MM.1S (cell line): ENCODE measurements around the gene MYO16.
A peak's percentile ranks its signal among the peaks of the same experiment; 100 is the strongest.

Experiments
- DNase-seq: peaks from one replicate; pipeline ENCODE4 v3.0.0-alpha.2; 2015
- H2AFZ ChIP-seq: fragments of 300-600 bp; sonication (generic); 2 replicates; pipeline ENCODE4 v1.6.0; 2016; ENCODE audit warnings: antibody characterized with exemption, low read length
- H3F3A ChIP-seq: fragments of 300-600 bp; sonication (generic); 2 replicates; pipeline ENCODE4 v1.6.1; 2016; ENCODE audit warnings: mild to moderate bottlenecking, antibody characterized with exemption, low read length, moderate library complexity, mixed read lengths; ENCODE audit not compliant: insufficient read depth
- H3K27ac ChIP-seq: fragments of 300-600 bp; sonication (generic); 2 replicates; pipeline ENCODE4 v1.5.1; 2016; ENCODE audit warnings: mild to moderate bottlenecking, low read length
- H3K27me3 ChIP-seq: fragments of 300-600 bp; sonication (generic); replicated peaks from 2 replicates; pipeline ENCODE4 v1.6.0; 2016; ENCODE audit warnings: low read length; ENCODE audit not compliant: insufficient read depth
- H3K36me3 ChIP-seq: fragments of 300-600 bp; sonication (generic); replicated peaks from 2 replicates; pipeline ENCODE4 v1.6.1; 2016; ENCODE audit warnings: mild to moderate bottlenecking, low read length, mixed read lengths; ENCODE audit not compliant: insufficient read depth
- H3K4me1 ChIP-seq: fragments of 300-600 bp; sonication (generic); 2 replicates; pipeline ENCODE4 v1.6.1; 2016; ENCODE audit warnings: low read length, mixed read lengths
- H3K4me2 ChIP-seq: fragments of 300-600 bp; sonication (generic); 2 replicates; pipeline ENCODE4 v1.6.0; 2016; ENCODE audit warnings: low read depth, low read length
- H3K4me3 ChIP-seq: fragments of 300-600 bp; sonication (generic); 2 replicates; pipeline ENCODE4 v1.5.1; 2016; ENCODE audit warnings: low read length, mixed read lengths
- H3K79me2 ChIP-seq: fragments of 300-600 bp; sonication (generic); 2 replicates; pipeline ENCODE4 v1.6.1; 2016; ENCODE audit warnings: mixed run types, low read length, mixed read lengths
- H3K9ac ChIP-seq: fragments of 300-600 bp; sonication (generic); 2 replicates; pipeline ENCODE4 v1.6.1; 2016; ENCODE audit warnings: low read length, mixed read lengths
- H3K9me2 ChIP-seq: fragments of 300-600 bp; sonication (generic); replicated peaks from 2 replicates; pipeline ENCODE4 v1.6.1; 2016; ENCODE audit warnings: mild to moderate bottlenecking, low read length, mixed read lengths; ENCODE audit not compliant: insufficient read depth
- H3K9me3 ChIP-seq: fragments of 300-600 bp; sonication (generic); replicated peaks from 2 replicates; pipeline ENCODE4 v1.6.1; 2016; ENCODE audit warnings: mild to moderate bottlenecking, low read length, mixed read lengths; ENCODE audit not compliant: insufficient read depth
- H4K20me1 ChIP-seq: fragments of 300-600 bp; sonication (generic); 2 replicates; pipeline ENCODE4 v1.6.1; 2016; ENCODE audit warnings: mild to moderate bottlenecking, low read length, moderate library complexity, mixed read lengths; ENCODE audit not compliant: insufficient read depth
- EZH2 ChIP-seq: fragments of 300-600 bp; sonication (generic); optimal IDR thresholded peaks from 2 replicates; pipeline ENCODE3; 2017; ENCODE audit warnings: low read depth, mild to moderate bottlenecking, antibody characterized with exemption, low read length, mixed read lengths
- EZH2phosphoT487 ChIP-seq: fragments of 300-600 bp; sonication (generic); IDR thresholded peaks from 2 replicates; pipeline ENCODE4 v1.6.1; 2018; ENCODE audit warnings: antibody characterized with exemption, low read length
- TF ChIP-seq, protein P1 (sequence below): fragments of 300-600 bp; sonication (generic); IDR thresholded peaks from 2 replicates; pipeline ENCODE4 v1.5.1; 2016; ENCODE audit warnings: antibody characterized with exemption, low read length, mixed read lengths

Gene MYO16

DNA sequence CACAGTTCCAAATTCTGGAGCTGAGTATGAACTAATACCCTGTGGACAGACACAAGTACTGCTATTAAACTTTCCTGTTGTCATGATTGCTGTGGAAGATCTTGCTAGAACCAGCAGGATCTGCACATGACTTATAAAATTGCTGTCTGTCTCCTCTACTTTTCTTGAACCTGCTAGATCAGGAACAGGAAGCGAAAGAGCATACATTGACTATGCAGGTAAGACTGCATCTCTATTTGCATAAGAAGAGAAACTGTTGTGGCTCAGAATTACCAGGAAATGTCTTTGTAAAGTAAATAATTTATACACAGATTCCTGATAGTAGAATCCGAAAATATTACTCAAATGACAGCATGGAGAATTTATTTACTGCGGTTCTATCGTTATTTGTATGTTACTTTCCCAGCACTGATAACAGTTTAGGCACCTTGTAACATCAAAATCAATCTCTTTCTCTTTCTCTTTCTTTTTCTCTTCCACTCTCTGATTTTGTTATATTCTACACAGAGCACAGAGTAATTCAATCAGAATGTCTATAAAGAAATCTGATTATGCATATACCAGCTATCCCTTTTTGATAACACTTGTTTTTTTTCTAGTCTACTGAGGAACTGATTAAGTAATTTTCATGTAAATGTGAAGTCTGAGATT lies 226.5 kb downstream of the MYO16 start:
- H3K4me3 ChIP-seq, result peak overlapping the region; percentile 60
- H2AFZ ChIP-seq, result peak overlapping the region; percentile 90
- no peaks in the 10 kb centered on the region for H3K36me3 ChIP-seq
- H4K20me1 ChIP-seq, result no peaks in the 10 kb centered on the region
- H3K79me2 ChIP-seq, result no peaks in the 10 kb centered on the region
- H3F3A ChIP-seq, result no peaks in the 10 kb centered on the region
- TF ChIP-seq EZH2, result no peak
- TF ChIP-seq, protein P1, sequence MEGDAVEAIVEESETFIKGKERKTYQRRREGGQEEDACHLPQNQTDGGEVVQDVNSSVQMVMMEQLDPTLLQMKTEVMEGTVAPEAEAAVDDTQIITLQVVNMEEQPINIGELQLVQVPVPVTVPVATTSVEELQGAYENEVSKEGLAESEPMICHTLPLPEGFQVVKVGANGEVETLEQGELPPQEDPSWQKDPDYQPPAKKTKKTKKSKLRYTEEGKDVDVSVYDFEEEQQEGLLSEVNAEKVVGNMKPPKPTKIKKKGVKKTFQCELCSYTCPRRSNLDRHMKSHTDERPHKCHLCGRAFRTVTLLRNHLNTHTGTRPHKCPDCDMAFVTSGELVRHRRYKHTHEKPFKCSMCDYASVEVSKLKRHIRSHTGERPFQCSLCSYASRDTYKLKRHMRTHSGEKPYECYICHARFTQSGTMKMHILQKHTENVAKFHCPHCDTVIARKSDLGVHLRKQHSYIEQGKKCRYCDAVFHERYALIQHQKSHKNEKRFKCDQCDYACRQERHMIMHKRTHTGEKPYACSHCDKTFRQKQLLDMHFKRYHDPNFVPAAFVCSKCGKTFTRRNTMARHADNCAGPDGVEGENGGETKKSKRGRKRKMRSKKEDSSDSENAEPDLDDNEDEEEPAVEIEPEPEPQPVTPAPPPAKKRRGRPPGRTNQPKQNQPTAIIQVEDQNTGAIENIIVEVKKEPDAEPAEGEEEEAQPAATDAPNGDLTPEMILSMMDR, result no peak
- TF ChIP-seq EZH2phosphoT487, result no peak
- no peaks in the 10 kb centered on the region for H3K27me3 ChIP-seq
- H3K9ac ChIP-seq, result peak overlapping the region; percentile 20; the same call in 1 of the 2 replicates
- DNase-seq, result peak; percentile 76
- H3K27ac ChIP-seq, result peak overlapping the region; percentile 28; the same call in 1 of the 2 replicates
- H3K4me1 ChIP-seq, result peaks cover 15% of the 10 kb centered on the region; the same call in 1 of the 2 replicates
- no peaks in the 10 kb centered on the region for H3K9me3 ChIP-seq
- no peaks in the 10 kb centered on the region for H3K9me2 ChIP-seq
- peak overlapping the region; percentile 79 for H3K4me2 ChIP-seq

DNA sequence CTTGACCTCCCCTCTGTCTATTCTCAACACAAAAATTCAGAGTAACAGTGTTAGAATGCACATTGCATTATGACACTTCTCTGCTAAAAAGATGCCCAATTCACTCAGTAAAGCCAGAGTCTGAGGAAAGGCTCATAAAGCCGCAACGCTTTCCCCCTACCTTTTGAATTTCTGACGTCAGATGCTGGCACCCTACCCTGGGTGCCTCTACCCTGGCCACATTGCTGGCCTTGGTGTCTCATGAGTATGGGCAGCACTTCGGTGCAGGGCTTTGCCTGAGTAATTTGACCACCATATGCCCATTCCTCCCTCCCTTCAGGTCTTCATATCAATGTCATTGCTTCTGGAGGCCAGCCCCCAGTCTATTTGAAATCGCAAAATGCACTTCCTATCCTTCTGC lies 229.3 kb downstream of the MYO16 start:
- DNase-seq, result no peak
- Histone ChIP-seq H3K9me2 (no peaks in the 10 kb centered on the region), H3K27ac (no peak overlapping the region), H2AFZ (no peak overlapping the region), H3K27me3 (no peaks in the 10 kb centered on the region), H4K20me1 (no peaks in the 10 kb centered on the region), H3K36me3 (no peaks in the 10 kb centered on the region), H3K9me3 (no peaks in the 10 kb centered on the region), H3K4me1 (peaks cover 15% of the 10 kb centered on the region; the same call in 1 of the 2 replicates), H3K9ac (no peak overlapping the region), H3K4me2 (no peak overlapping the region), H3F3A (no peaks in the 10 kb centered on the region), H3K79me2 (no peaks in the 10 kb centered on the region), H3K4me3 (no peak overlapping the region)
- TF ChIP-seq, protein P1, result no peak
- TF ChIP-seq EZH2 (no peak), EZH2phosphoT487 (no peak)

DNA sequence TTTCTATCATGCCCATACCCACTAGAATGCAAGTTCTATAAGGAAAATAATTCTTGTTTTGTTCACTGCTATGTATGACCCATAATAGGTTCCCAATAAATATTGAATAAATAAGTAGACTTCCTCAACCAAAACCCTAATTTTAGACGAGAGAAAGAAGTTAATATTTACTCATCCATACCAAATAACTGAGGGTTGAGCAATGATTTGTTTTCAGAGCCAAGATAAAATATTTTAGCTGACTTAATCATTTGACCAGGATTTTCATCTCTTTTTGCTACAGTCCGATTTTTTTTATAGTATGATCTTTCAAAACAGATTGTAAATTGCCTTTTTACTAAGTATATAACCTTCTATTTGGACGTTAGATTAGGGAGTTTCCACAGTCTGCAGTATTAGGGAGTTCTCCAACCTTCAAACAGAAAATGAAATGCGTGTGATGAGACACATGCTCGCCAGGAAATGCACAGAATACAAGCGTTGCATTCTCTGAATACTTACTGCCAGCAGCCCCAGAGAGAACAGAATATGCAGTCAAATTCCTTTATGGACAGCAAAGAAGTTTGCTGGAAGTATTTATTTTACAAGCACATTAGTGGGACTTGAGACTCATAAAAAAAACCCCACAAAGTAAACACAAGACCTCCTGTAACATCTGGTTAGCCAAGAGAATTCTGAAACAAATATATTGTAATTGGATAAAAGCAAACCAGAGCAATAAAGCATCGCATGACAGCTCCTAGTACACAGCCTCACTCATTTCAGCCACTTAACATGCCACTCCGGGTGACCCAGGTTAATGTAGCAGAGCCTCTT lies 230.0 kb downstream of the MYO16 start:
- DNase-seq, result peak; percentile 68
- no peaks in the 10 kb centered on the region for H3F3A ChIP-seq
- no peaks in the 10 kb centered on the region for H3K9me2 ChIP-seq
- TF ChIP-seq, protein P1, result no peak
- TF ChIP-seq EZH2 (no peak), EZH2phosphoT487 (no peak)
- H3K27me3 ChIP-seq, result no peaks in the 10 kb centered on the region
- peaks cover 15% of the 10 kb centered on the region; the same call in 1 of the 2 replicates for H3K4me1 ChIP-seq
- peak overlapping the region; percentile 75 for H2AFZ ChIP-seq
- H3K4me3 ChIP-seq, result peak overlapping the region; percentile 28; the same call in 1 of the 2 replicates
- no peaks in the 10 kb centered on the region for H3K36me3 ChIP-seq
- H3K9me3 ChIP-seq, result no peaks in the 10 kb centered on the region
- H3K4me2 ChIP-seq, result peak overlapping the region; percentile 38
- H4K20me1 ChIP-seq, result no peaks in the 10 kb centered on the region
- no peaks in the 10 kb centered on the region for H3K79me2 ChIP-seq
- H3K27ac ChIP-seq, result peak overlapping the region; percentile 6; the same call in 1 of the 2 replicates
- H3K9ac ChIP-seq, result no peak overlapping the region
